Measurements from ENCODE around the gene LGR5. TPM values are rescaled to one million over a fixed set of nuclear protein-coding genes. Genes with fewer than 3 reads are reported as not detected.

Gene LGR5
- total RNA-seq, 1 experiment from 2014 or later, result not detected

DNA sequence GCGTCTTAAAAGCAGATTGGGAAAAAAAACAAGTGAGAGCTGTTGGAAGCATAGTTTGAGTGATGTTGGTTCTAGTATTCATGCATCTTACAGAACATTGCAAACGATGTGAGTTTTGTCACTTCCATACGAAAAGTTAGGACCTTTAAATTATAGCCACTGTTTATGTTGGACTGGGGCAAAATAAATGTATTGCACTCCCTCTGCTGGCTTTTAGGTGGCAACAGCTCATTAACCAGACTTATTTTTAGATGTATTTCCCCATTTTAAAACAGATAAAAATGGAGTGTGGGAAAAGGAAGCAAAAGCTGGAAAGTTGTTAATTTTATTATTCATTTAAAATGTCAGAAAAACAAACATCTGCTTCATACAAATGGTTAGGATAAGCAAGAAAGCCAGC lies 111.9 kb downstream of the LGR5 start:
- ATAC-seq (peak; percentile 60), DNase-seq (ENCODE audit: low read depth, low spot score) (peak; percentile 7)
- Histone ChIP-seq H2AFZ (ENCODE audit: low read depth, low read length, poor library complexity, severe bottlenecking) (no peak overlapping the region), H4K20me1 (ENCODE audit: insufficient read depth) (no peaks in the 10 kb centered on the region), H3K36me3 (ENCODE audit: control insufficient read depth in 1 of 2, insufficient read depth in 2 of 2, low read length in 2 of 2) (no peaks in the 10 kb centered on the region), H3K9ac (ENCODE audit: low read length) (no peak overlapping the region), H3K4me1 (ENCODE audit: control insufficient read depth in 1 of 2, insufficient read depth in 2 of 2, low read length in 2 of 2) (peaks cover under 1 to 3% of the 10 kb centered on the region in 2 experiments; a peak in 3 of 4 replicates), H3K27ac (ENCODE audit: low read depth, low read length) (no peak overlapping the region), H3K9me2 (ENCODE audit: insufficient read depth) (no peaks in the 10 kb centered on the region), H3K79me2 (ENCODE audit: insufficient read depth, low read length) (no peaks in the 10 kb centered on the region), H3K4me3 (replicated peaks in 1 of 2; ENCODE audit: low read depth in 1 of 2, low read length in 2 of 2) (no peak overlapping the region), H3K4me2 (ENCODE audit: low read length) (no peak overlapping the region), H3K27me3 (ENCODE audit: insufficient read depth, low read length) (no peaks in the 10 kb centered on the region), H3K9me3 (ENCODE audit: control insufficient read depth in 1 of 2, insufficient read depth in 1 of 2, low read depth in 1 of 2, low read length in 2 of 2) (no peaks in the 10 kb centered on the region)
- CTCF ChIA-PET, result interaction anchor here (0.7 to 2.2 kb wide), 10 partner anchors 8 to 426 kb away, joined by 3 to 17 read pairs (median 4); no protein-coding TSS in a partner anchor
- intact Hi-C loops (cut with micrococcal nuclease), result loop anchor here (1.0 kb wide), 2 partner anchors 136 to 334 kb away; no protein-coding TSS in a partner anchor
- POLR2A ChIA-PET, result no interaction called here
- TF ChIP-seq ZNF274 (IDR thresholded peaks at IDR 0.05; ENCODE audit: low read depth, low read length), result no peak
- no peak for TF ChIP-seq CBX3 (IDR thresholded peaks at IDR 0.05; ENCODE audit: low read depth)
- TF ChIP-seq JUND (IDR thresholded peaks at IDR 0.05), result no peak
- TF ChIP-seq, protein P1, sequence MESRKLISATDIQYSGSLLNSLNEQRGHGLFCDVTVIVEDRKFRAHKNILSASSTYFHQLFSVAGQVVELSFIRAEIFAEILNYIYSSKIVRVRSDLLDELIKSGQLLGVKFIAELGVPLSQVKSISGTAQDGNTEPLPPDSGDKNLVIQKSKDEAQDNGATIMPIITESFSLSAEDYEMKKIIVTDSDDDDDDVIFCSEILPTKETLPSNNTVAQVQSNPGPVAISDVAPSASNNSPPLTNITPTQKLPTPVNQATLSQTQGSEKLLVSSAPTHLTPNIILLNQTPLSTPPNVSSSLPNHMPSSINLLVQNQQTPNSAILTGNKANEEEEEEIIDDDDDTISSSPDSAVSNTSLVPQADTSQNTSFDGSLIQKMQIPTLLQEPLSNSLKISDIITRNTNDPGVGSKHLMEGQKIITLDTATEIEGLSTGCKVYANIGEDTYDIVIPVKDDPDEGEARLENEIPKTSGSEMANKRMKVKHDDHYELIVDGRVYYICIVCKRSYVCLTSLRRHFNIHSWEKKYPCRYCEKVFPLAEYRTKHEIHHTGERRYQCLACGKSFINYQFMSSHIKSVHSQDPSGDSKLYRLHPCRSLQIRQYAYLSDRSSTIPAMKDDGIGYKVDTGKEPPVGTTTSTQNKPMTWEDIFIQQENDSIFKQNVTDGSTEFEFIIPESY (IDR thresholded peaks at IDR 0.05; ENCODE audit: extremely low read depth, insufficient replicate concordance, low read length), result no peak
- TF ChIP-seq, protein P2, sequence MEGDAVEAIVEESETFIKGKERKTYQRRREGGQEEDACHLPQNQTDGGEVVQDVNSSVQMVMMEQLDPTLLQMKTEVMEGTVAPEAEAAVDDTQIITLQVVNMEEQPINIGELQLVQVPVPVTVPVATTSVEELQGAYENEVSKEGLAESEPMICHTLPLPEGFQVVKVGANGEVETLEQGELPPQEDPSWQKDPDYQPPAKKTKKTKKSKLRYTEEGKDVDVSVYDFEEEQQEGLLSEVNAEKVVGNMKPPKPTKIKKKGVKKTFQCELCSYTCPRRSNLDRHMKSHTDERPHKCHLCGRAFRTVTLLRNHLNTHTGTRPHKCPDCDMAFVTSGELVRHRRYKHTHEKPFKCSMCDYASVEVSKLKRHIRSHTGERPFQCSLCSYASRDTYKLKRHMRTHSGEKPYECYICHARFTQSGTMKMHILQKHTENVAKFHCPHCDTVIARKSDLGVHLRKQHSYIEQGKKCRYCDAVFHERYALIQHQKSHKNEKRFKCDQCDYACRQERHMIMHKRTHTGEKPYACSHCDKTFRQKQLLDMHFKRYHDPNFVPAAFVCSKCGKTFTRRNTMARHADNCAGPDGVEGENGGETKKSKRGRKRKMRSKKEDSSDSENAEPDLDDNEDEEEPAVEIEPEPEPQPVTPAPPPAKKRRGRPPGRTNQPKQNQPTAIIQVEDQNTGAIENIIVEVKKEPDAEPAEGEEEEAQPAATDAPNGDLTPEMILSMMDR (IDR thresholded peaks at IDR 0.05 in 2 of 3, conservative IDR thresholded peaks at IDR 0.05 in 1 of 3; ENCODE audit: borderline replicate concordance in 1 of 3, insufficient read depth in 1 of 3, low read depth in 2 of 3, low read length in 2 of 3), result peak; percentile 33 to 61 (median 59); a peak in 5 of 6 replicates
- peak; percentile 77 for TF ChIP-seq RAD21 (IDR thresholded peaks at IDR 0.05; ENCODE audit: low read depth)
- no TSS peak for BruUV-seq (replicated peaks)
- RAD21 ChIA-PET (ENCODE audit: low non-redundant PET in 1 of 2, low total read pairs in 2 of 2, uncharacterized antibody in 2 of 2, unreplicated experiment in 2 of 2), result interaction anchor here in 1 of 2 experiments (1.5 kb wide), 1 partner anchor 196 kb away, joined by 5 read pairs; no protein-coding TSS in a partner anchor
